GM06990 (cell line): ENCODE measurements around the gene IGFALS.

Experiments used
- DNase-seq: peaks from one replicate; pipeline ENCODE4 v3.0.0-alpha.2; 2011; ENCODE audit not compliant: insufficient read length; ENCODE audit errors: extremely low read depth
- H3K27me3 ChIP-seq: replicated peaks from 2 replicates; pipeline ENCODE4 v1.6.0; 2011; ENCODE audit warnings: low read length; ENCODE audit not compliant: control insufficient read depth, insufficient read depth
- H3K36me3 ChIP-seq: 2 replicates; pipeline ENCODE4 v1.5.1; 2011; ENCODE audit warnings: low read length; ENCODE audit not compliant: control insufficient read depth, insufficient read depth
- H3K4me3 ChIP-seq: replicated peaks from 2 replicates; pipeline ENCODE4 v1.5.1; 2011; ENCODE audit warnings: low read depth, mild to moderate bottlenecking, control low read depth, low read length
- CTCF ChIP-seq: IDR thresholded peaks from 2 replicates; pipeline ENCODE4 v1.5.1; 2011; ENCODE audit warnings: low read length, control low read depth, mild to moderate bottlenecking, inconsistent platforms; ENCODE audit not compliant: insufficient read depth, poor library complexity, severe bottlenecking

IGFALS gene

GRCh38 chr16:1823821-1824220, 30.3 kb upstream of the IGFALS start:
- Histone ChIP-seq H3K4me3 (no peak overlapping the region), H3K27me3 (no peaks in the 10 kb centered on the region), H3K36me3 (peaks cover 3% of the 10 kb centered on the region; the same call in 1 of the 2 replicates)
- DNase-seq = peak; percentile 34
- TF ChIP-seq CTCF = peak; percentile 61

- no peak for TF ChIP-seq CTCF
- Histone ChIP-seq H3K36me3 (peaks cover 5% of the 10 kb centered on the region), H3K27me3 (no peaks in the 10 kb centered on the region), H3K4me3 (no peak overlapping the region)
- no peak for DNase-seq
These were observed 29.3 kb upstream of the IGFALS start for GRCh38 chr16:1822801-1823200.

- H3K27me3 ChIP-seq = no peaks in the 10 kb centered on the region
- DNase-seq = no peak
- peaks cover 5% of the 10 kb centered on the region for H3K36me3 ChIP-seq
- TF ChIP-seq CTCF = no peak
- H3K4me3 ChIP-seq = no peak overlapping the region
These were observed 28.5 kb upstream of the IGFALS start for GRCh38 chr16:1821861-1822611.

- Histone ChIP-seq H3K36me3 (peaks cover 8% of the 10 kb centered on the region), H3K4me3 (no peak overlapping the region), H3K27me3 (no peaks in the 10 kb centered on the region)
- no peak for DNase-seq
- TF ChIP-seq CTCF = no peak
These were observed 27.4 kb upstream of the IGFALS start for GRCh38 chr16:1820946-1821290.

- TF ChIP-seq CTCF = no peak
- Histone ChIP-seq H3K36me3 (peaks cover 8% of the 10 kb centered on the region), H3K27me3 (no peaks in the 10 kb centered on the region)
These were observed 26.8 kb upstream of the IGFALS start for GRCh38 chr16:1820096-1820945.

More at GRCh38 chr16:1820096-1820945, 26.8 kb upstream of the IGFALS start:
- no peak for DNase-seq
- H3K4me3 ChIP-seq = no peak overlapping the region
